Muscle of arm (tissue), 12 donors: ENCODE measurements around the gene SS18L1. TPM values are rescaled to one million over a fixed set of nuclear protein-coding genes. Genes with fewer than 3 reads are reported as not detected.

ENCODE experiments used
- DNase-seq: peaks from one replicate; pipeline ENCODE4 v3.0.0-alpha.2; 2013
- polyA plus RNA-seq, 12 donors: library from polyadenylated mRNA; unstranded; fragments of 120-200 nt; gene quantifications; one replicate each; pipeline ENCODE4 v1.2.1, GENCODE V29; 2013; ENCODE audit not compliant: insufficient read length in 12 of 12

The SS18L1 gene
- polyA plus RNA-seq, 12 donors = 13.5 to 21.0 (median 15.7) TPM; not detected in 1

GRCh38 chr20:62223571-62223970 lies 80.0 kb downstream of the SS18L1 start:
- no peak for DNase-seq

- DNase-seq = no peak
These were observed 80.7 kb downstream of the SS18L1 start for GRCh38 chr20:62224113-62224855.

GRCh38 chr20:62225026-62225425 lies 81.5 kb downstream of the SS18L1 start:
- DNase-seq = no peak

DNA sequence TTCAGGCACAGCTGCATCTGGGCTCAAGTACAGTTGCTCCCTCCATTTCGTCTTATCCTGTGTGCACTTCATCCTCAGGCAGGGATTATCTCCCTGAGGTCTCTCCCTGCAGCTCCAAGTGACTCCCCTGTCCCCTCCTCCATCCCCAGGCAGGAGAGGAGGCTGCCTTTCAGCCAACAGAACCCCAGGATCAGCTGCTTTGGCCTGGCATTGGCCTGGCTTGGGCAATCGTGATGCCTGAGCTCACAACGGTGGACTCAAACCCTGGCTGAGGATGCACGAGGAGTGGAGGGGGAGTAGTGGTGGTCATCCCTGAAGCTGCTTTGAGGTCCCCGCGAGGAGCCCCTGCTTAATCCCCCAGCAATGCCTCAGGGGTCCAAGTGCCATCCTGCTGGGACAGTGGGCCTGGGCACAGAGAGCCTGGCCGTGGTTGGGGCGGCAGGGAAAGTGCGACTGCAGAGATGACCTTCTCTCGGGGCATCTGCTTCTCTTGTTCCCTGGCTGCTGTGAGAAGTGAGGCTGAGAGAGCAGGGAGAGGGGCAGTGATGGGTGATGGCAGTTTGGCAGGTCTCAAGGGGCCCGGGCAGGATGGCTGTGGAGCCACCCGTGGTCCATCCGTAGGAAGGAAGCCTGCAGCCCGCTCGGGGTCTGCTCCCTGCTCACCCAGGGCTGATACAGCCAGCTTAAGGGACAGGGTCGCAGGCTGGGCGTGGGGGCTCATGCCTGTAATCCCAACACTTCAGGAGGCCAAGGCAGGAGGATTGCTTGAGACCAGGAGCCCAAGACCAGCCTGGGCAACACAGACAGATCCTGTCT lies 82.5 kb downstream of the SS18L1 start:
- no peak for DNase-seq

GRCh38 chr20:62226707-62227590 lies 83.4 kb downstream of the SS18L1 start:
- DNase-seq = no peak

DNA sequence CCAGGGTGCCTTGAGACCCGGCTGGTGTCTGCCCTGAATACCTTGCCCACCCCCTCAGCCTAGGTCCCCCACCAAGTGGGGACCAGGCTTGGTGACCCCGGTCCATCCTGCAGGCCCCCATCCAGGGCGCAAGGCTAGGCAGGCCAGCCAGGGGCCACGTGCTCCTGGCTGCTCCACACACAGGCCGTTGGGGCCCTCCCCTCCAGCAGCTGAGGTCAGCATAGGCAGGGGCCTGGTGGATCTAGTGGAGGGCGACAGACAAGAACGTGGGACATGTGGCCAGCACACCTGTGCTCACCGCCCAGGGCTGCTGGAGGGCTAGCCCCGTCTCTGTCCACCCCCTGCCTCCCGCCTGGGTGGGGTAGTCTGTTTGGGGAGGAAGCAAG lies 84.0 kb downstream of the SS18L1 start:
- no peak for DNase-seq

- no peak for DNase-seq
These were observed 84.7 kb downstream of the SS18L1 start for GRCh38 chr20:62227977-62228958.

GRCh38 chr20:62228982-62229545 lies 85.5 kb downstream of the SS18L1 start:
- no peak for DNase-seq

DNA sequence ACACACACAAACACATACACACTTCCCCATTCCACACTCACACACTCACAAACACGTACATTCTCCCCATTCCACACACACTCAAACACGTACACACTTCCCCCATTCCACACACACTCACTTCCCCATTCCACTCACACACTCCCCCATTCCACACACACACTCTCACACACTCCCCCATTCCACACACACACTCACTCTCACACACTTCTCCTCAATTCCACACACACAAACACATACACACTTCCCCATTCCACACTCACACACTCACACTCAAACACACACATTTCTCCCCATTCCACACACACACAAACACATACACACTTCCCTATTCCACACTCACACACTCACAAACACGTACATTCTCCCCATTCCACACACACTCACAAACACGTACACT lies 86.1 kb downstream of the SS18L1 start:
- DNase-seq = no peak

DNA sequence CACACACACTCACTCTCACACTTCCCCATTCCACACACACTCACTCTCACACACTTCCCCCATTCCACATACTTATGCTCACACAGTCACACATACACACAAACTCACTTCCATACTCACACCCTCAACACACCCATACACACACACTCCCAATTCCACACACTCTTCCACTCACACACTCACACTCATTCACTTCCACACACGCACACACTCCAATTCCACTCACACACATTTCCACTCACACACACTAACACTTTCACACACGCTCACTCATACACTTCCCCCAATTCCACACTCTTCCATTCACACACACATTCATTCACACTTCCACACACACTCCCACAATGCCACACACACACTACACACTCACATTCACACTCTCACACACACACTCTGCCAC lies 86.7 kb downstream of the SS18L1 start:
- no peak for DNase-seq

GRCh38 chr20:62230696-62231095 lies 87.1 kb downstream of the SS18L1 start:
- DNase-seq = no peak

DNA sequence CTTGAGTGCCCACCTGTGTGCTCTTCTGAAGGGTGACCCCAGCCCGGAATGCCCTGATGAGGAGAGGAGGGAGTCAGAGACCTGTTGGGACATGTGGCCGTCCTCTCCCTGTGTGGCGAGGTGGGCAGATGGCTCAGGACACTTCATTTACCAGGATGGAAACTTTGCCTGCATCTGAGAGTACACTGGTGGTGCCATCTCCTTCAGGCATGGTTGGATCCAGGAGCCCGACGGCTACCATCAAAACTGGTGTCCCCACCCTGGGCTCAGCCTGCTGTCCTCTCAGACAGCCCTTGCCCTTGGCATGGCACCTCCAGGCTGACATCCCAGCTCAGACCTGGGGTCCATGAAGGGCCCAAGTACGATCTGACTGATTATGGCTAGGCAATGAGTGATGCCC lies 87.7 kb downstream of the SS18L1 start:
- no peak for DNase-seq

Other genes with a start within 250 kb of the SS18L1 start
- 10 to 100 TPM in 11 of 12 donors, not detected in 1; 10.4 to 23.8 (median 12.3) TPM for gene TAF4, start 77.9 kb upstream of the SS18L1 start, polyA plus RNA-seq
- gene LSM14B, start 21.3 kb upstream of the SS18L1 start, polyA plus RNA-seq = 10 to 100 TPM in 11 of 12 donors, not detected in 1; 57.4 to 98.9 (median 75.7) TPM
- gene PSMA7, start 375 bp upstream of the SS18L1 start, polyA plus RNA-seq = 100 to 1,000 TPM in 11 of 12 donors, not detected in 1; 101 to 259 (median 145) TPM
- gene MTG2, start 39.3 kb downstream of the SS18L1 start, polyA plus RNA-seq = 10 to 100 TPM in 11 of 12 donors, not detected in 1; 22.7 to 56.3 (median 26.8) TPM
- 1 to 10 TPM in 5 of 12 donors, under 1 TPM in 4, not detected in 3; 0.21 to 2.5 (median 1.3) TPM for gene HRH3, start 76.5 kb downstream of the SS18L1 start, polyA plus RNA-seq
- gene OSBPL2, start 94.8 kb downstream of the SS18L1 start, polyA plus RNA-seq = 10 to 100 TPM in 11 of 12 donors, not detected in 1; 24.1 to 43.3 (median 30.6) TPM
- gene ADRM1, start 159.2 kb downstream of the SS18L1 start, polyA plus RNA-seq = 10 to 100 TPM in 11 of 12 donors, not detected in 1; 37.5 to 62.4 (median 46.7) TPM
- gene LAMA5, start 223.5 kb downstream of the SS18L1 start, polyA plus RNA-seq = 100 to 1,000 TPM in 2 of 12 donors, 10 to 100 TPM in 10; 43.3 to 663 (median 58.4) TPM
- 1,000 to 10,000 TPM in 8 of 12 donors, 100 to 1,000 TPM in 3, not detected in 1; 692 to 1,144 (median 1,032) TPM for gene RPS21, start 243.3 kb downstream of the SS18L1 start, polyA plus RNA-seq